ENCODE data around the gene CSMD2.

The CSMD2 gene

DNA sequence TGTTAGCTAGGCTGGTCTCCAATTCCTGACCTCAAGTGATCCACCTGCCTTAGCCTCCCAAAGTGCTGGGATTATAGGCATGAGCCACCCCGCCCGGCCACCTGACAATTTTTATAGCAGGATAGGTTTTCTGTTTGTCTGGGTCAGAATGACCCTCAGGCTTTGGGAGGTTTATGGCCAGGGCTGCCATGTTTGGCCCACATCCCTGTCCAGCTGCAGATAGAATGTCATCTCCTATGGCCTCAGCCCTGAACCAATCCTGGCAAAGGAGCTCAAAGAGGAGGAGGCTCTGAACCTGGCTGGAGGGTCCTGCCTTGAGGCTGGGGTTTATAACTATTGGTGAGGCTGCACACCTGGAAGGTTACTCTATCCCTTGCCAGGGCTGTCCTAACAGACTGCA, 218.2 kb downstream of the CSMD2 start:
- Histone ChIP-seq H3K4me3 (no peak overlapping the region), H3K9me3 (no peaks in the 10 kb centered on the region), H3K36me3 (replicated peaks) (no peaks in the 10 kb centered on the region), H3K27me3 (ENCODE audit: low read depth) (no peaks in the 10 kb centered on the region), H3K4me1 (no peaks in the 10 kb centered on the region)
- in situ Hi-C loops (cut with MboI; ENCODE audit: low sequenced_read_pairs): no loop called here
- no peak for DNase-seq (ENCODE audit: low spot score in 2 of 2)

DNA sequence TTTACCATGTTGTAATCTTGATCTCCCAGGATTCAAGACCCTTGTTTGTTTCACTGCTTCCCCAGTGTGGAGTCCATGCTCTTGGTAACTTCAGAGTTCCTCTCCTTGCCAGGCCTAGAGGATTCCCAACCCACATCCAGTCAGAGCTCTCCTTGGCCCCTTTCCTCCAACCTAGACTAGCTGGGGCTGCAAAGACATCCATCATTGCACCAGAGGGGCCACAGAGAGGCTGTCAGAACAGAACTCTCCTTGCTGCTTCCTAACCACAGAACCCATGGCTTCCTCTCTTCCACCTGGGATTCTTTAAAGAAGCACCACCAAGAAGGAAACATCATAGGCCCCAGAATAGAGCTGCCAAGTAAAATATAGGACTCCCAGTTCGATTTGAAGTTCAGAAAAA, 220.2 kb downstream of the CSMD2 start:
- H3K36me3 ChIP-seq (replicated peaks): no peaks in the 10 kb centered on the region
- H3K4me1 ChIP-seq: no peaks in the 10 kb centered on the region
- DNase-seq (ENCODE audit: low spot score in 2 of 2): no peak
- no peak overlapping the region for H3K4me3 ChIP-seq
- in situ Hi-C loops (cut with MboI; ENCODE audit: low sequenced_read_pairs): no loop called here
- no peaks in the 10 kb centered on the region for H3K9me3 ChIP-seq
- no peaks in the 10 kb centered on the region for H3K27me3 ChIP-seq (ENCODE audit: low read depth)

DNA sequence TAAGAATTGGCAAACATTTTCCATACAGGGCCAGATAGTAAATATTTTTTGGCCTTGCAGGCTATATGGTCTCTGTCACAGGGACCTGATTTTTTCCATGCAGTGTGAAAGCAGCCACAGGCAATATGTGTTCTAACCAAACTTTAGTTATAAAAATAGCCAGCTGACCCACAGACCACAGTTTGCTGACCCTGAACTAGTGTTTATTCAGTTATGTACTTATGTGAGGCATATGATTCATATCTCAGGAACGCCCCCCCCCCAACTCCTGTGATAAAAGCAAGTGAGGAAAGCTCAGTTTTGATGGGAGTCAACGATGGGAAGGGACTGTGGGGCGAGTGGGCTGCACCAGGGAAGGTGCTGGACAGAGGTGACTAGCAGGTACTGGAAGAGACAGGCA, 221.1 kb downstream of the CSMD2 start:
- DNase-seq (ENCODE audit: low spot score in 2 of 2): no peak
- in situ Hi-C loops (cut with MboI; ENCODE audit: low sequenced_read_pairs): no loop called here
- no peaks in the 10 kb centered on the region for H3K27me3 ChIP-seq (ENCODE audit: low read depth)
- no peaks in the 10 kb centered on the region for H3K4me1 ChIP-seq
- H3K9me3 ChIP-seq: no peaks in the 10 kb centered on the region
- H3K36me3 ChIP-seq (replicated peaks): no peaks in the 10 kb centered on the region
- no peak overlapping the region for H3K4me3 ChIP-seq

DNA sequence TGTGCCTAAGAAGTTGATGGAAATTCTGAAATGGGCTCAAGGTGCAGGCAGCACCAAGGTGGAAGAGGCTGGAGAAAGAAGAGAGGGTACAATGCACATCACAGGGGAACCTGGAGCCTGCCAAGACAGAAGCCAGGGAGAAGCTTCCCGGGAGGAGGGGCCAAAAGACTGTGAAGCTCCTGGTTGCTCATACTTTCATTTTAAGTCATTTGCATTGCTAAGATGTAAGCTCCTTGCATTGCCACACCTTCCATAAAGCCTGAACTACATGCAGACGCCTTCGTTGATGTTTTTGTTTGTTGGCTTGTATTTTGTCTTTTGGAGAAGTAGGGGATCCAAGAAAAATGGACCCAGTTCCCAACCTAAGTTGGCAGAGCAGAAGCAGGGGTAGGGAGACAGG, 232.2 kb downstream of the CSMD2 start:
- Histone ChIP-seq H3K4me1 (no peaks in the 10 kb centered on the region), H3K27me3 (ENCODE audit: low read depth) (no peaks in the 10 kb centered on the region), H3K4me3 (no peak overlapping the region), H3K9me3 (no peaks in the 10 kb centered on the region), H3K36me3 (replicated peaks) (no peaks in the 10 kb centered on the region)
- DNase-seq (ENCODE audit: low spot score in 2 of 2): no peak
- in situ Hi-C loops (cut with MboI; ENCODE audit: low sequenced_read_pairs): no loop called here

DNA sequence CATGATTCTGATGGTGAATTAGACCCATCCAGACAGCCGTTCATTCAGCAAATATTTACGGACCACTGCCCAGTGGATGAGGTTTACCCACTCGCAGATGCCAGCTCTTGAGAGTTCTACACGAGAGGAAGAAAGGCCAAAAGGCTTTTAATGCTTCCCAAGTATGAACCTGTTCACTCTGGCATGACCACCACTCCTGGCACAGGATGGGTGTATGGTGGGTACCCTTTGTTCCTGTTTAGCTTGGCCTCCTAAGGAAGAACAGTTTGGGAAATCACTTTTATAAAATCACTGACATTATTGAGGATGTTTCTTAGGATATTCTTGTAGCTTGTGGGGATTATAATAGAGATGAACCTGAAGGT, 233.9 kb downstream of the CSMD2 start:
- in situ Hi-C loops (cut with MboI; ENCODE audit: low sequenced_read_pairs): no loop called here
- H3K9me3 ChIP-seq: no peaks in the 10 kb centered on the region
- no peak for DNase-seq (ENCODE audit: low spot score in 2 of 2)
- no peak overlapping the region for H3K4me3 ChIP-seq
- no peaks in the 10 kb centered on the region for H3K4me1 ChIP-seq
- H3K36me3 ChIP-seq (replicated peaks): no peaks in the 10 kb centered on the region
- H3K27me3 ChIP-seq (ENCODE audit: low read depth): no peaks in the 10 kb centered on the region

DNA sequence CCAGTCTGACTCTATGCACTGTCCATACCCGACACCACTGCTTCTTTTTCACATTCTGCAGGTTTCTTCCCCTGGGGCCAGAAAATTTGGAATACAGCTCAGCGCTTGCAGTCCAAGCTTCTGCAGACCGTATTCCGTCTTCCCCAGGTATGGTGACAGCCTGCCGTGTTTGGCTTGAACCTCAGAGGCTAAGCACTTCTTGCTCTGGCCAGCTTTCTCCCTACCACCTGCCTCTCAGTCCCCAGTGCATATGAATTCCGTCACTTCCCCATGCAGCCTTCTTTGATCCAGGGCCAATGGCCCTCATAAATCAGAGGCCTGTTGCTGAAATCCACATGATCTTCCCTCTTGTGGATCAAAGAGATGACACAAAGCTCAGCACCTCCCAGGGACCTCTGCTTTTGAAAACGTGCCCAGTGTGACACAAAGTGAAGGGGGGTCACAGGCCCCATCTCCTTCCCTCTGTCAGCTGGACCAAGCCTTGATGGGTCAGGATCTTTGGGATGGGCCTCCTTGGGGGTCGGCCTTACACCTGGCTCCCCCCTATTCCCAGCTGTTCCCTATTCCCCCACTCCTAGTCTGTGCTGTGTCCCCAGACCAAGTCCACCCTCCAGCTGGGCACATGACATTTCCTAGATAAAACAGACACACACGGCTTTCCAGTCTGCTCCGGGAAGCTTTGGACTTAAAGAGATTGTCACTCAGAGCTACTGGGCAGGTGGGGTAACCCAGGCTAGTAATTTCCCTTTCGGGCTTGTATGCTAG, 234.5 kb downstream of the CSMD2 start:
- H3K9me3 ChIP-seq: no peaks in the 10 kb centered on the region
- in situ Hi-C loops (cut with MboI; ENCODE audit: low sequenced_read_pairs): no loop called here
- H3K4me1 ChIP-seq: no peaks in the 10 kb centered on the region
- no peaks in the 10 kb centered on the region for H3K36me3 ChIP-seq (replicated peaks)
- no peak overlapping the region for H3K4me3 ChIP-seq
- DNase-seq (ENCODE audit: low spot score in 2 of 2): no peak
- no peaks in the 10 kb centered on the region for H3K27me3 ChIP-seq (ENCODE audit: low read depth)

DNA sequence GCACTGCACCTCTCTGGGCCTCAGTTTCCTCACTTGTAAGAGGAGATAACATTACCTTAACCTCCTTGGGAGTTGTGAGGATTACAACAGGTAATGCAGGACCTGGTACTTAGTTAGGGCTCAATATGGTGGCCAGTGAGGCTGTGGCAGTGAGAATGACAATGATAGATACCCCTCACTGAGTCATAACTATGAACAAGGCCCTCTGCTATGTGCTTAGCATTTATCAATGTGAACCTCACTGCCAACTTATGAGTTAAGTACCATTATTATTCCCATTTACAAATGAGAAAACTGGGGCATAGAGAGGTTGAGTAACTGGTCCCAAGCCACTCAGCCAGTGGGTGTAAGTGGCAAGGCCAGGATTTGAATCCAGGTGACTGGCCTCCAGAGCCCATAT, 236.8 kb downstream of the CSMD2 start:
- Histone ChIP-seq H3K4me3 (no peak overlapping the region), H3K4me1 (no peaks in the 10 kb centered on the region), H3K36me3 (replicated peaks) (no peaks in the 10 kb centered on the region), H3K9me3 (no peaks in the 10 kb centered on the region), H3K27me3 (ENCODE audit: low read depth) (no peaks in the 10 kb centered on the region)
- no peak for DNase-seq (ENCODE audit: low spot score in 2 of 2)
- in situ Hi-C loops (cut with MboI; ENCODE audit: low sequenced_read_pairs): no loop called here

DNA sequence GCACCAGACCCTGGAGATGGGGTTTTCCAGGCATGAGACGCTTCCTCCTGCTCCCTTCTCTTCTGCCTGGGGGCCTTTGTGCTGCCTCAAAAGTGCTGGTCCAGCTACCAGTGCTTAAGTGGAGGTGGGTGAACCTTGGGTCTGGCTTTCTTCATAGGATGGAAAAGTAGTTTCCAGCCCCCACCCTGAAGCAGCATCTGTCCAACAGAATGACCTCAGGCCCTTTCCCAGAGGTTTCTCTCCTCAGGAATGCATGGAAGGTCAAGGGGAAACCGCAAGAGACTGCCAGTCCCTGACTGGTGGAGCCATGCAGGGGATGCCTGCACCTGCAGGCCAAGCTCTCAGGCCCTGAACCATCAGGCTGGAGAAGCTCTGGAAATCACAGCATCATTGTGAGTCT, 237.3 kb downstream of the CSMD2 start:
- DNase-seq (ENCODE audit: low spot score in 2 of 2): no peak
- H3K27me3 ChIP-seq (ENCODE audit: low read depth): no peaks in the 10 kb centered on the region
- in situ Hi-C loops (cut with MboI; ENCODE audit: low sequenced_read_pairs): no loop called here
- H3K9me3 ChIP-seq: no peaks in the 10 kb centered on the region
- no peaks in the 10 kb centered on the region for H3K4me1 ChIP-seq
- no peak overlapping the region for H3K4me3 ChIP-seq
- no peaks in the 10 kb centered on the region for H3K36me3 ChIP-seq (replicated peaks)

DNA sequence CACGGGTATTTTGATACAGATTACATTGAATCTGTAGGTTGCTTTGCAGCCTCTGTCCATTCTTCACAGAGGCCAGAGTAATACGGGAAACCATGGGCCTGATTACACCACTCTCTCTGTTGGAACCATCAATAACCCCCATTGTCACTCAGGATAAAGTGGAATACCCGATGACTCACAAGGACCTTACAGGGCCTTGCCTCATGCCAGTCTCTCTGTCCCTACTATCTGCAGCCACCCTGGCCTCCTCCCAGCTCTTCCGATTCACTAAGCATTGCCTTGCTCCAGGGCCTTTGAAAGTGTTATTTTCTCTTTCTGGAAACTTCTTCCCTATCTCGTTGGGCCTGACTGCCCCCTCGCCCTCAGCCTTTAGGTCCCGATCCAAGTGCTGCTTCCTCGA, 239.4 kb downstream of the CSMD2 start:
- no peak for DNase-seq (ENCODE audit: low spot score in 2 of 2)
- H3K9me3 ChIP-seq: no peaks in the 10 kb centered on the region
- no peaks in the 10 kb centered on the region for H3K27me3 ChIP-seq (ENCODE audit: low read depth)
- H3K36me3 ChIP-seq (replicated peaks): no peaks in the 10 kb centered on the region
- H3K4me1 ChIP-seq: no peaks in the 10 kb centered on the region
- in situ Hi-C loops (cut with MboI; ENCODE audit: low sequenced_read_pairs): no loop called here
- no peak overlapping the region for H3K4me3 ChIP-seq

DNA sequence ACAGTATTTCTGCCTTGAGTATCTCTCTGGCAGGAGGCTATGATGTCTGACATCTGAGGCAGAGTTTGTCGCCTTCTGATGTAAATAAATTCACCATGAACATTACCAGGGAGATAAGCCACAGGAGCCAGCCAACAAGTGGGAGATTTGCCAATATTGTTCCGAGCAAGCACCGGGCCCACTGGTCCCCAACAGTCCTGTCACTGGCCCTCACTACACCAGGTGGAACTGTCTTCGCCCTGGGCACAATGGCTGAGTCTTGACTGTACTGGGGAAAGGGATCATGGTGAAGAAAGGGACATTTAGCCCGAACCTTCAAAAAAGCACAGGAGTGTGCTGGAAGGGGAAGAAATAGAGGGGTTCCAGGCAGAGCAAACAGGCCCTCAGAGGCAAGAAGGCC, 243.7 kb downstream of the CSMD2 start:
- no peaks in the 10 kb centered on the region for H3K27me3 ChIP-seq (ENCODE audit: low read depth)
- H3K4me1 ChIP-seq: no peaks in the 10 kb centered on the region
- H3K4me3 ChIP-seq: no peak overlapping the region
- no peaks in the 10 kb centered on the region for H3K36me3 ChIP-seq (replicated peaks)
- in situ Hi-C loops (cut with MboI; ENCODE audit: low sequenced_read_pairs): no loop called here
- H3K9me3 ChIP-seq: no peaks in the 10 kb centered on the region
- no peak for DNase-seq (ENCODE audit: low spot score in 2 of 2)

DNA sequence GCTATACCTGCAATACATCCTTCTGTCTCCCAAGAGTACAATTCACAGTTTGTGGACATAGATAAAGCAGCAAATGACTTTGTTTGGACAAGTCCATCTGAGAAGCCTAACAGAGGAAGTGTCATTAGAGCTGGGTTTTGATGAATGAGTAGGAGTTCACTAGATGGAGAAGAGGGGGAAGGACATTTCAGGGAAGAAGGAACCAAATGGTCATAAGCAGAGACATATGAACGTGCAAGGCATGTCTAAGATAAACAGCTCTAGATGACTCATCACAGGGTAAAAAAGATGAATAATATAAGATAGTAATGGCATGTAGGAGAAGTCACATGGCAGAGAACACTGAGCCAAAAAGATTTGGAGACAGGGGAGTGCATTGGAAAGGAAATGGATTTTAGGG, 246.7 kb downstream of the CSMD2 start:
- in situ Hi-C loops (cut with MboI; ENCODE audit: low sequenced_read_pairs): no loop called here
- H3K4me1 ChIP-seq: no peaks in the 10 kb centered on the region
- no peaks in the 10 kb centered on the region for H3K36me3 ChIP-seq (replicated peaks)
- no peak for DNase-seq (ENCODE audit: low spot score in 2 of 2)
- H3K27me3 ChIP-seq (ENCODE audit: low read depth): no peaks in the 10 kb centered on the region
- no peaks in the 10 kb centered on the region for H3K9me3 ChIP-seq
- H3K4me3 ChIP-seq: no peak overlapping the region

DNA sequence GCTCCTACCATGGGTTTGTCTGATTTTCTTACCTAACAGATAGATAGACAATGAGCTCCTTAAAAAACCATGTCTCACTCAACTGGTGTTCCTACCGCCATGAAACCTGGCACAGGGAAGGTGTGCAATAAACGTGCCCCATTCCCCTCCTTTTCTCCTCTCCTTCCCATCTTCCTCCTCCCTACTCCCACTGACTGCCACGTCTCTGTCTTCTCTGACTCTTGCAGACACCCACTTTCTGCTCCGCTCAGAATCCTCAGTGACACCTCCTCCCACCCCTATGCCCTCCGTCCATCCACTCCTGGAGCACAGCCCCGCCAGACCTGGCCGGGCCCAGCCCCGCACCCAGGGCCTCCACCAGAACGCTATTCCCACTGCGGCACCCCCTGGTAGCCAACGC, 248.2 kb downstream of the CSMD2 start:
- no peak for DNase-seq (ENCODE audit: low spot score in 2 of 2)
- Histone ChIP-seq H3K36me3 (replicated peaks) (no peaks in the 10 kb centered on the region), H3K4me1 (no peaks in the 10 kb centered on the region), H3K4me3 (no peak overlapping the region), H3K9me3 (no peaks in the 10 kb centered on the region), H3K27me3 (ENCODE audit: low read depth) (no peaks in the 10 kb centered on the region)
- in situ Hi-C loops (cut with MboI; ENCODE audit: low sequenced_read_pairs): no loop called here

DNA sequence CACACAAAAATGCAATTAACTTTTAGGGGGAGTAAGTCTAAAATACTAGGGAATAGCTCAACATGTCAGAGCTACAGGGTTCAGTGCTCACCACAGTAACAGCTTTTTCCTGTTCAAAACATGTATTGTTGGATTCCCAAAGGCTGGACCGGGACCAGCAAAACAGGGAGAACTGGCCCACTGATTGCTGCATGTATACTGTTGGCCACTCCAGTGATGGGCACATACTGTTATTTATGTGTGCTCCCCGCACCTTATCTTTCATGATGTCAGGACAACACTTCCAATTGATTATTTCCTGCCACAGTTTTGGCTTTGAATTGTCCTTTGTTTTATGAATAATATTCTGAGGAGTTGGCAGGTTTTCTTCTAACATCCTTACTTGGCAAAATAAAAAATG, 250.5 kb downstream of the CSMD2 start:
- no peaks in the 10 kb centered on the region for H3K4me1 ChIP-seq
- no peak overlapping the region for H3K4me3 ChIP-seq
- no peaks in the 10 kb centered on the region for H3K36me3 ChIP-seq (replicated peaks)
- no peaks in the 10 kb centered on the region for H3K9me3 ChIP-seq
- H3K27me3 ChIP-seq (ENCODE audit: low read depth): no peaks in the 10 kb centered on the region
- in situ Hi-C loops (cut with MboI; ENCODE audit: low sequenced_read_pairs): no loop called here
- no peak for DNase-seq (ENCODE audit: low spot score in 2 of 2)

DNA sequence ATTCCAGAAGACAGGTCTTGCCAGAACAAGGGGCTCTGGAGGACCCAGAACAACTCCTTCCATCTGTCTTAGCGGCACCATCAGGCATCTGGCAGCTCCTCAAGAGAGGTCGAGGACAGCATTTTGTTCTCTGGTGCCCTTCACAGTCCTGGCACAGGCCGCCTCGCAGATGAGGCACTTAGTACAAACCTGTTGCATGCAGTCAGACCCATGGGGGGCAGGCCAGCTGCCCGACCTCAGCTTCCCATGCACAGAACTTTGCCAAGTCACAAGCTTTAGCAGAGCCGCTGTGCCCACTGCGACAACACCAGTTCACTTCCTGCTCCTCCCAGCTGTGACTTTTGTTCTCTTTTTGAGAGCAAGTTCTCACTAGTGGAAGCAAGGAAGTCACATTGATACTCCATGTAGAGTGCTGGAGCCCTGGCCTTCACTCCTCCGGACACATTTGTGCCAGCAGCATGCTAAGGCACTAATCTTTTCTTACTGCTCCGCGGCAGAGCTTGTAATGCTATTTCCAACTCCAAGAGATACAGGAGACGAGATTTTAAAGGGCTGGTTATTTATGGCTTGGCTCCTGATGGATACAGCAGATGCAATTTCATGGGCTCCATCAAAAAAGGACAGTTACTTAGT, 256.6 kb downstream of the CSMD2 start:
- Histone ChIP-seq H3K36me3 (replicated peaks) (no peaks in the 10 kb centered on the region), H3K4me3 (no peak overlapping the region), H3K4me1 (no peaks in the 10 kb centered on the region), H3K27me3 (ENCODE audit: low read depth) (no peaks in the 10 kb centered on the region), H3K9me3 (no peaks in the 10 kb centered on the region)
- no peak for DNase-seq (ENCODE audit: low spot score in 2 of 2)
- in situ Hi-C loops (cut with MboI; ENCODE audit: low sequenced_read_pairs): no loop called here

DNA sequence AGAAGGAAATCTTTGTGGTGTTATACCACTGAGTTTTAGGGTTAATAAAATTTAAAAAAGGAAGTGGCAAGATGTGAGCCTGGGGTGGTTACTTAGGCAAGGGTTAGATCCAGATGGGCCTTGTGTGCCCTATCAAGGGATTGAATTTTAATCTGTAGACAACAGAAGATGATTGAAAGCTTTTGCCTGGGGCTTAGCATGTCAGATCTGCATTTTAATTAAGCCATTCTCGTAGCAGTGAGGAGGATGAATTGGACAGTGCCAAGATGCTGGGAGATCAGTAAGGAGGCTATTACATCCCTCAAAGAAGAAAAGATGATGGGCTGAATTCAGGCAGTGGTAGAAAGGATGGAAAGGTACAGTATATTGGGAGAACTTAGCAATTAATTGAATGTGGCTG, 258.9 kb downstream of the CSMD2 start:
- no peaks in the 10 kb centered on the region for H3K27me3 ChIP-seq (ENCODE audit: low read depth)
- no peaks in the 10 kb centered on the region for H3K4me1 ChIP-seq
- no peak overlapping the region for H3K4me3 ChIP-seq
- H3K36me3 ChIP-seq (replicated peaks): no peaks in the 10 kb centered on the region
- H3K9me3 ChIP-seq: no peaks in the 10 kb centered on the region
- in situ Hi-C loops (cut with MboI; ENCODE audit: low sequenced_read_pairs): no loop called here
- DNase-seq (ENCODE audit: low spot score in 2 of 2): no peak
